GM12878 (cell line): ENCODE results near the gene PI16. TPM values are rescaled to one million over a fixed set of nuclear protein-coding genes. Genes with fewer than 3 reads are reported as not detected.
A peak's percentile ranks its signal among the peaks of the same experiment; 100 is the strongest.

Source experiments
- ATAC-seq: fragments of 200-7000 bp; cut with Tn5 transposase; 3 replicates; pipeline ENCODE4 v1.9.1; 2020; ENCODE audit warnings: mild to moderate bottlenecking, moderate library complexity
- BruUV-seq: library from RNA; stranded (reverse); fragments of 400-500 nt; replicated peaks from 2 replicates; lab custom pipeline; 2021; lab: Mats Ljungman, UMichigan
- CTCF ChIA-PET: fragments of 300-600 bp; sonication (Branson Sonifier 250); formaldehyde crosslinking; extraction: SDS; loops from one replicate; lab custom pipeline; 2021; ENCODE audit warnings: inconsistent platforms; lab: Yijun Ruan, JAX
- POLR2A ChIA-PET: fragments of 350-600 bp; formaldehyde crosslinking; extraction: SDS; loops from one replicate; lab custom pipeline; 2021; ENCODE audit warnings: inconsistent platforms; lab: Charles Lee
- RAD21 ChIA-PET: fragments of 300-600 bp; sonication (Branson Sonifier 250); formaldehyde crosslinking; loops from one replicate; lab custom pipeline; 2023; ENCODE audit warnings: antibody characterized with exemption; ENCODE audit not compliant: unreplicated experiment; lab: Charles Lee
- SMC1A ChIA-PET: fragments of 300-600 bp; sonication (Branson Sonifier 250); formaldehyde crosslinking; loops from one replicate; lab custom pipeline; 2023; ENCODE audit not compliant: unreplicated experiment, uncharacterized antibody; lab: Charles Lee
- DNase-seq: peaks from one replicate; pipeline ENCODE4 v3.0.0-alpha.2; 2011; ENCODE audit warnings: low read depth, low spot score
- FAIRE-seq: peaks from 3 replicates; lab custom pipeline; 2011; peaks lifted over from hg19 to GRCh38; lab: Jason Lieb, UNC
- H2AFZ ChIP-seq: 2 replicates; pipeline ENCODE4 v1.6.0; 2011; ENCODE audit warnings: low read depth, low read length, control low read depth; ENCODE audit not compliant: control insufficient read depth
- H3K27ac ChIP-seq: 2 replicates; pipeline ENCODE4 v1.5.1; 2011; ENCODE audit warnings: control low read depth; ENCODE audit not compliant: control insufficient read depth, insufficient read depth
- H3K27me3 ChIP-seq, 2 experiments: replicated peaks in 1 of 2; 2 replicates each; pipeline versions ENCODE4 v1.6.0 to v1.6.1; 2011; ENCODE audit warnings: low read length in 1 of 2; ENCODE audit not compliant: control insufficient read depth in 2 of 2, insufficient read depth in 2 of 2
- H3K36me3 ChIP-seq, 2 experiments: 2 replicates each; pipeline ENCODE4 v1.5.1; 2011; ENCODE audit warnings: low read length in 1 of 2; ENCODE audit not compliant: control insufficient read depth in 2 of 2, insufficient read depth in 2 of 2
- H3K4me1 ChIP-seq: 2 replicates; pipeline ENCODE4 v1.6.1; 2011; ENCODE audit warnings: mild to moderate bottlenecking, low read length, moderate library complexity, mixed read lengths; ENCODE audit not compliant: control insufficient read depth, insufficient read depth
- H3K4me2 ChIP-seq: 2 replicates; pipeline ENCODE4 v1.6.0; 2011; ENCODE audit warnings: control low read depth; ENCODE audit not compliant: control insufficient read depth, insufficient read depth
- H3K4me3 ChIP-seq: fragments of 200-600 bp; sonication (generic); 2 replicates; pipeline ENCODE4 v1.5.1; 2016
- H3K79me2 ChIP-seq: 2 replicates; pipeline ENCODE4 v1.6.0; 2011; ENCODE audit warnings: low read length; ENCODE audit not compliant: control insufficient read depth, insufficient read depth
- H3K9ac ChIP-seq: 2 replicates; pipeline ENCODE4 v1.8.0; 2011; ENCODE audit warnings: low read length, control low read depth, mixed read lengths; ENCODE audit not compliant: control insufficient read depth, insufficient read depth
- H3K9me3 ChIP-seq: replicated peaks from 3 replicates; pipeline ENCODE4 v1.5.1; 2011; ENCODE audit warnings: mild to moderate bottlenecking, low read length; ENCODE audit not compliant: control insufficient read depth, insufficient read depth
- H4K20me1 ChIP-seq: 2 replicates; pipeline ENCODE4 v1.6.0; 2011; ENCODE audit not compliant: control insufficient read depth, insufficient read depth
- BCL11A ChIP-seq: IDR thresholded peaks from 2 replicates; pipeline ENCODE4 v1.6.1; 2011; ENCODE audit warnings: low read depth, low read length
- CEBPB ChIP-seq, 2 experiments: fragments of 150-350 bp in 1 of 2; IDR thresholded peaks; 2 replicates each; pipeline ENCODE4 v1.6.1; 2012 to 2014; ENCODE audit warnings: low read depth in 2 of 2, low read length in 2 of 2, borderline replicate concordance in 1 of 2, inconsistent platforms in 1 of 2
- DPF2 ChIP-seq: fragments of 450-650 bp; IDR thresholded peaks from 2 replicates; pipeline ENCODE4 v1.6.1; 2017; ENCODE audit warnings: mild to moderate bottlenecking
- JUNB ChIP-seq: IDR thresholded peaks from 2 replicates; pipeline ENCODE4 v1.6.1; 2016; ENCODE audit warnings: antibody characterized with exemption, mild to moderate bottlenecking
- KDM1A ChIP-seq: fragments of 200-600 bp; sonication (generic); IDR thresholded peaks from 2 replicates; pipeline ENCODE4 v1.6.1; 2016; ENCODE audit warnings: borderline replicate concordance
- KLF5 ChIP-seq: fragments of 450-650 bp; IDR thresholded peaks from 2 replicates; pipeline ENCODE4 v1.6.1; 2014; ENCODE audit warnings: mild to moderate bottlenecking; ENCODE audit not compliant: partially characterized antibody
- NFYB ChIP-seq: IDR thresholded peaks from 2 replicates; pipeline ENCODE4 v1.6.1; 2011; ENCODE audit warnings: low read depth, mild to moderate bottlenecking, low read length, improper control_type of control experiment, moderate library complexity; ENCODE audit not compliant: insufficient read depth
- POLR2AphosphoS2 ChIP-seq: IDR thresholded peaks from 2 replicates; pipeline ENCODE4 v1.6.1; 2011; ENCODE audit warnings: low read depth, mild to moderate bottlenecking, low read length, improper control_type of control experiment, moderate library complexity
- RAD21 ChIP-seq: IDR thresholded peaks from 2 replicates; pipeline ENCODE4 v1.6.1; 2011; ENCODE audit warnings: mild to moderate bottlenecking, low read depth, low read length, moderate library complexity; ENCODE audit not compliant: insufficient read depth
- RB1 ChIP-seq: fragments of 450-650 bp; formaldehyde crosslinking; IDR thresholded peaks from 2 replicates; pipeline ENCODE4 v1.6.1; 2017; ENCODE audit warnings: mild to moderate bottlenecking, borderline replicate concordance
- SUPT20H ChIP-seq: IDR thresholded peaks from 2 replicates; pipeline ENCODE4 v1.6.1; 2011; ENCODE audit warnings: low read depth, mild to moderate bottlenecking, low read length, moderate library complexity, borderline replicate concordance; ENCODE audit not compliant: control insufficient read depth
- TARDBP ChIP-seq: IDR thresholded peaks from 2 replicates; pipeline ENCODE4 v1.6.1; 2016; ENCODE audit warnings: borderline replicate concordance
- WGBS: methylation state at CpG from one replicate; pipeline ENCODE4 v1.1.6; 2016; ENCODE audit warnings: low lambda C conversion rate; ENCODE audit not compliant: insufficient replicate concordance, insufficient coverage; ENCODE audit errors: missing lambda C conversion rate; 5-methylcytosine and 5-hydroxymethylcytosine counted together
- in situ Hi-C: fragments of 300-500 bp; cut with MboI; formaldehyde crosslinking; loops from 9 replicates; pipeline ENCODE4 v1.14.3; 2018; ENCODE audit warnings: mixed read lengths
- intact Hi-C: fragments of 100-400 bp; cut with micrococcal nuclease; formaldehyde crosslinking; loops from one replicate; pipeline ENCODE4 v1.14.2; 2022; ENCODE audit not compliant: unreplicated experiment
- polyA plus RNA-seq, 11 experiments: library from polyadenylated mRNA; depleted of rRNA in 4 of 11; unstranded in 6 of 11; stranded (reverse) in 5 of 11; fragments of >200 nt; fragmentation: Nextera tagmentation in 4 of 11; fragmentation: Illumina TruSeq in 1 of 11; extraction: Ambion mirVana in 4 of 11; extraction: Trizol in 1 of 11; gene quantifications; 1 replicate in 1 of 11; 2 replicates in 10 of 11; pipeline versions ENCODE4 v1.2.1 to v1.2.3, GENCODE V29; 2011 to 2016; ENCODE audit warnings: inconsistent platforms in 2 of 11, missing spikeins in 2 of 11, low read depth in 1 of 11
- total RNA-seq, 4 experiments: library from RNA; depleted of rRNA in 3 of 4; stranded (reverse); fragments of >200 nt in 3 of 4; fragmentation: Illumina TruSeq in 1 of 4; extraction: Trizol in 1 of 4; gene quantifications; 2 replicates each; pipeline versions ENCODE4 v1.2.1 to v1.2.3, GENCODE V29; 2013 to 2021
- TF ChIP-seq, protein P1 (sequence below): fragments of 450-650 bp; IDR thresholded peaks from 2 replicates; pipeline ENCODE4 v1.6.1; 2017; ENCODE audit warnings: mild to moderate bottlenecking
- TF ChIP-seq, protein P2 (sequence below): IDR thresholded peaks from 2 replicates; pipeline ENCODE4 v1.6.1; 2012; ENCODE audit warnings: low read depth, low read length, improper control_type of control experiment
- TF ChIP-seq, protein P3 (sequence below): IDR thresholded peaks from 2 replicates; pipeline ENCODE4 v1.6.1; 2011; ENCODE audit warnings: borderline replicate concordance, low read depth, mild to moderate bottlenecking, moderate library complexity, mixed read lengths, low read length; ENCODE audit not compliant: insufficient read depth; ENCODE audit errors: extremely low read length

The PI16 gene
- total and polyA plus RNA-seq, 10 of the 15 experiments (the other 5 are each of a cell fraction or from before 2014, with no cell fraction given) = 0.08 to 0.12 TPM; not detected in 8

DNA sequence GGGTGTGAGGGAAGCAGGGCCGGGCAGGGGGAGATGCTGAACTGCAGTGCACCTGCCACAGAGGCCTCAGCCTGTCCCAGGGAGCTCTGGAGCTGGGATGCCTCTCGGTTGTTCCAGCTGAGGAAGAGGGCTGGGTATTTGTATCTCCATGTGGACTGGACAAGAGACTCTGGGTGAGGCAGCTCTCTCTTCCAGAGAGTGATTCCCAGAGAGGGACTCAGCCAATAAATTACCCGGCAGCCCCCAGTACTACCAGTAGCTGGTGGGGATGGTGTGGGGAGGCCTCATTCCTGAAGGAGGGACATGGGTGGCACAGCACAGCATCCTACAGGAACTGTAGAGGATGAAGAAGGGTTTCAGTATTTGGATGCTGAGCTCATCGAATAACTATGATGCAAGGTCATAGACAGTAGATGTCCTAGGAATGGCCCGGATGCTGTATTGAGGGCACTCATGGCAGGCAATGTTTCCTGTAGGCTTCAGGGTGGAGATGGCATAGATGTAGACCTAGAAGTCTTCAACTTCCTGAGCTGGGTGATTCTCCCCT, 52.3 kb downstream of the PI16 start:
- H3K36me3 ChIP-seq = peaks cover 10 to 12% of the 10 kb centered on the region in 2 experiments; a peak in 3 of 4 replicates
- peak overlapping the region; percentile 81 for H3K4me3 ChIP-seq
- H3K9me3 ChIP-seq = no peaks in the 10 kb centered on the region
- peak overlapping the region; percentile 88 for H3K27ac ChIP-seq
- H3K4me2 ChIP-seq = peak overlapping the region; percentile 95
- SMC1A ChIA-PET = interaction anchor here (0.6 to 4.8 kb wide), 20 partner anchors 11 to 504 kb away, joined by 3 to 58 read pairs (median 4); partner anchors contain the start of genes C6orf89, MTCH1 and PPIL1
- H4K20me1 ChIP-seq = no peaks in the 10 kb centered on the region
- CTCF ChIA-PET = interaction anchor here (0.6 to 7.6 kb wide), 26 partner anchors 12 to 252 kb away, joined by 3 to 109 read pairs (median 6); partner anchors contain the start of genes C6orf89 and MTCH1
- peaks cover 40% of the 10 kb centered on the region for H3K79me2 ChIP-seq
- peak; percentile 4 for ATAC-seq
- POLR2A ChIA-PET = interaction anchor here (0.5 to 6.0 kb wide), 9 partner anchors 8 to 382 kb away, joined by 3 to 74 read pairs (median 6); partner anchors contain the start of gene MTCH1
- TF ChIP-seq BCL11A (no peak), CEBPB (IDR thresholded peaks at IDR 0.05; ENCODE audit: borderline replicate concordance in 1 of 2, low read depth in 2 of 2, low read length in 2 of 2) (no peak), RB1 (no peak), NFYB (no peak), KDM1A (no peak), KLF5 (no peak), RAD21 (no peak), JUNB (no peak), TARDBP (no peak), POLR2AphosphoS2 (no peak), SUPT20H (no peak), DPF2 (no peak)
- TF ChIP-seq, protein P1, sequence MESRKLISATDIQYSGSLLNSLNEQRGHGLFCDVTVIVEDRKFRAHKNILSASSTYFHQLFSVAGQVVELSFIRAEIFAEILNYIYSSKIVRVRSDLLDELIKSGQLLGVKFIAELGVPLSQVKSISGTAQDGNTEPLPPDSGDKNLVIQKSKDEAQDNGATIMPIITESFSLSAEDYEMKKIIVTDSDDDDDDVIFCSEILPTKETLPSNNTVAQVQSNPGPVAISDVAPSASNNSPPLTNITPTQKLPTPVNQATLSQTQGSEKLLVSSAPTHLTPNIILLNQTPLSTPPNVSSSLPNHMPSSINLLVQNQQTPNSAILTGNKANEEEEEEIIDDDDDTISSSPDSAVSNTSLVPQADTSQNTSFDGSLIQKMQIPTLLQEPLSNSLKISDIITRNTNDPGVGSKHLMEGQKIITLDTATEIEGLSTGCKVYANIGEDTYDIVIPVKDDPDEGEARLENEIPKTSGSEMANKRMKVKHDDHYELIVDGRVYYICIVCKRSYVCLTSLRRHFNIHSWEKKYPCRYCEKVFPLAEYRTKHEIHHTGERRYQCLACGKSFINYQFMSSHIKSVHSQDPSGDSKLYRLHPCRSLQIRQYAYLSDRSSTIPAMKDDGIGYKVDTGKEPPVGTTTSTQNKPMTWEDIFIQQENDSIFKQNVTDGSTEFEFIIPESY = no peak
- TF ChIP-seq, protein P2, sequence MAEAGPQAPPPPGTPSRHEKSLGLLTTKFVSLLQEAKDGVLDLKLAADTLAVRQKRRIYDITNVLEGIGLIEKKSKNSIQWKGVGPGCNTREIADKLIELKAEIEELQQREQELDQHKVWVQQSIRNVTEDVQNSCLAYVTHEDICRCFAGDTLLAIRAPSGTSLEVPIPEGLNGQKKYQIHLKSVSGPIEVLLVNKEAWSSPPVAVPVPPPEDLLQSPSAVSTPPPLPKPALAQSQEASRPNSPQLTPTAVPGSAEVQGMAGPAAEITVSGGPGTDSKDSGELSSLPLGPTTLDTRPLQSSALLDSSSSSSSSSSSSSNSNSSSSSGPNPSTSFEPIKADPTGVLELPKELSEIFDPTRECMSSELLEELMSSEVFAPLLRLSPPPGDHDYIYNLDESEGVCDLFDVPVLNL = no peak
- TF ChIP-seq, protein P3, sequence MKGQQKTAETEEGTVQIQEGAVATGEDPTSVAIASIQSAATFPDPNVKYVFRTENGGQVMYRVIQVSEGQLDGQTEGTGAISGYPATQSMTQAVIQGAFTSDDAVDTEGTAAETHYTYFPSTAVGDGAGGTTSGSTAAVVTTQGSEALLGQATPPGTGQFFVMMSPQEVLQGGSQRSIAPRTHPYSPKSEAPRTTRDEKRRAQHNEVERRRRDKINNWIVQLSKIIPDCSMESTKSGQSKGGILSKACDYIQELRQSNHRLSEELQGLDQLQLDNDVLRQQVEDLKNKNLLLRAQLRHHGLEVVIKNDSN = no peak
- intact Hi-C loops (loop anchor here (2.0 kb wide), 1 partner anchor 20 kb away; the partner anchor contains the start of gene MTCH1), in situ Hi-C loops (no loop called here)
- H3K9ac ChIP-seq = peak overlapping the region; percentile 91
- H2AFZ ChIP-seq = no peak overlapping the region
- peaks cover 38% of the 10 kb centered on the region for H3K4me1 ChIP-seq
- H3K27me3 ChIP-seq = no peaks in the 10 kb centered on the region
- BruUV-seq = no TSS peak
- RAD21 ChIA-PET = interaction anchor here (0.8 to 5.1 kb wide), 25 partner anchors 11 to 328 kb away, joined by 3 to 78 read pairs (median 5); partner anchors contain the start of genes C6orf89, CDKN1A, MTCH1 and PIM1
- FAIRE-seq = no peak
- no peak for DNase-seq
- WGBS = 0% methylated on average over 5 of the region's 5 CpGs
